IPS DF 6.9 (cell line): Measurements from ENCODE around the gene NUPR1.
"Not testable (repeated sequence)": the region's sequence is repeated elsewhere in the genome, so short reads cannot be mapped to it uniquely, and the experiment has no call there.

ENCODE experiments used
- DNase-seq: peaks from one replicate; pipeline ENCODE4 v3.0.0-alpha.2; 2013; ENCODE audit warnings: low read depth, low spot score
- H3K27ac ChIP-seq: one replicate; pipeline ENCODE4 v1.5.1; 2013; ENCODE audit warnings: low read length, control low read depth
- H3K27me3 ChIP-seq: 2 replicates; pipeline ENCODE4 v1.6.1; 2013; ENCODE audit warnings: mild to moderate bottlenecking, low read length; ENCODE audit not compliant: control insufficient read depth, insufficient read depth
- H3K36me3 ChIP-seq: 2 replicates; pipeline ENCODE4 v1.6.1; 2013; ENCODE audit warnings: low read length; ENCODE audit not compliant: control insufficient read depth, insufficient read depth
- H3K4me1 ChIP-seq: 2 replicates; pipeline ENCODE4 v1.6.1; 2013; ENCODE audit warnings: low read length; ENCODE audit not compliant: control insufficient read depth, insufficient read depth
- H3K4me3 ChIP-seq: 2 replicates; pipeline ENCODE4 v1.5.1; 2013; ENCODE audit warnings: mild to moderate bottlenecking, low read length
- H3K9me3 ChIP-seq: 2 replicates; pipeline ENCODE4 v1.6.1; 2013; ENCODE audit warnings: low read length, inconsistent platforms; ENCODE audit not compliant: control insufficient read depth, insufficient read depth
- WGBS: extraction: QIAGEN DNeasy Blood & Tissue Kit; methylation state at CpG from one replicate; pipeline ENCODE4 v1.1.7; 2013; ENCODE audit warnings: mixed read lengths, missing lambda C conversion rate; ENCODE audit not compliant: insufficient read length, insufficient coverage; 5-methylcytosine and 5-hydroxymethylcytosine counted together

The NUPR1 gene

GRCh38 chr16:28505489-28506137 lies 33.2 kb downstream of the NUPR1 start:
- H3K4me3 ChIP-seq = no peak overlapping the region
- no peaks in the 10 kb centered on the region for H3K36me3 ChIP-seq
- no CpG with 5 or more reads among the region's 14 CpGs for WGBS
- H3K4me1 ChIP-seq = no peaks in the 10 kb centered on the region
- H3K9me3 ChIP-seq = no peaks in the 10 kb centered on the region
- DNase-seq = no peak
- H3K27me3 ChIP-seq = no peaks in the 10 kb centered on the region
- H3K27ac ChIP-seq = no peak overlapping the region

GRCh38 chr16:28504707-28505404 lies 33.9 kb downstream of the NUPR1 start:
- Histone ChIP-seq H3K27ac (no peak overlapping the region), H3K4me1 (no peaks in the 10 kb centered on the region), H3K9me3 (no peaks in the 10 kb centered on the region), H3K36me3 (no peaks in the 10 kb centered on the region), H3K27me3 (no peaks in the 10 kb centered on the region), H3K4me3 (no peak overlapping the region)
- WGBS = no CpG with 5 or more reads among the region's 8 CpGs
- DNase-seq = no peak

- Histone ChIP-seq H3K9me3 (no peaks in the 10 kb centered on the region), H3K4me3 (no peak overlapping the region), H3K36me3 (no peaks in the 10 kb centered on the region), H3K4me1 (no peaks in the 10 kb centered on the region), H3K27ac (no peak overlapping the region), H3K27me3 (no peaks in the 10 kb centered on the region)
- no CpG with 5 or more reads among the region's 15 CpGs for WGBS
- DNase-seq = no peak
Observed at GRCh38 chr16:28503470-28504259, 35.1 kb downstream of the NUPR1 start.

DNA sequence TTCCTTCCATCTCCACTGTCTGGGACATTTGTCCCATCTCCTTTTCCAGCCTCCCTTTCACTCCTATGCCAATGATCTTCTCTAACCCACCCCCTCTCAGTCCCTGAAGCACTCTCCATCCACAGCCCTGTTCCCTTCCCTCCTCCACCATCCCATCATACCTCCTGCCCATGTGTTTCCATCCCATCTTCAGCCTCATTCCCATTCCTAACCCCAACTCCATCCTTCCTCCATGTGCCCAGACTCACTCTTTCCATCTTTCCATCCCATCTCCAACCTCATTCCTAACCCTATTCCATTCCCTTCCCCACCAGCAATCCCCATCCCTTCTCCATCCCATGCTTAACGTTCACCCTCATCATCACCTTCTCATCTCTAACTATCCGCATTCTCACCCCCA lies 36.5 kb downstream of the NUPR1 start:
- Histone ChIP-seq H3K9me3 (no peaks in the 10 kb centered on the region), H3K4me3 (no peak overlapping the region), H3K27ac (no peak overlapping the region), H3K4me1 (no peaks in the 10 kb centered on the region), H3K36me3 (no peaks in the 10 kb centered on the region), H3K27me3 (no peaks in the 10 kb centered on the region)
- DNase-seq = no peak
- WGBS = 100% methylated on average over 2 of the region's 2 CpGs

- H3K27me3 ChIP-seq = no peaks in the 10 kb centered on the region
- H3K4me3 ChIP-seq = no peak overlapping the region
- 100% methylated on average over 1 of the region's 19 CpGs for WGBS
- H3K36me3 ChIP-seq = no peaks in the 10 kb centered on the region
- no peak for DNase-seq
- no peaks in the 10 kb centered on the region for H3K4me1 ChIP-seq
- H3K27ac ChIP-seq = no peak overlapping the region
- no peaks in the 10 kb centered on the region for H3K9me3 ChIP-seq
Observed at GRCh38 chr16:28501258-28502232, 37.2 kb downstream of the NUPR1 start.

- not testable (repeated sequence) for H3K4me1 ChIP-seq, H3K4me3 ChIP-seq, H3K27me3 ChIP-seq, H3K36me3 ChIP-seq, H3K9me3 ChIP-seq, H3K27ac ChIP-seq, DNase-seq
- WGBS = 100% methylated on average over 1 of the region's 18 CpGs
Observed at GRCh38 chr16:28500476-28501180, 38.1 kb downstream of the NUPR1 start.

DNA sequence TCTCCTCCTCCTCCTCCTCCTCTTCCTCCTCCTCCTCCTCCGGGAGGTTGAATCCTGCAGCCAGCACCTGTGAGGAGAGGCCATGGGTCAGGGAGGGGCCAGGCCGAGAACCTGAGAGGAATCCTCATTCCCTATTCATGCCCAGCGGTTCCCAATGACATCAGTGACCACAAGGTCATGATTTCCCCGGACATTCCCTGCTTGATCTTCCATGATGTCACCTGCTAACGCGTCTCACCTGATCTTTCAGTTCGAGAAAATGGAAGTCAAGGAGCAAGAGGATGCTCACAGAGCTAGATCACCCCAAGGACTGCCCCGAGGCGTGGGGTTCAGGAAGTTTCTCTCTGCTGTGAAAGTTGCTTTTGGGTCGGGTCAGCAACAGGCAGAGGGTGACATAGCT lies 38.9 kb downstream of the NUPR1 start:
- no peaks in the 10 kb centered on the region for H3K27me3 ChIP-seq
- H3K27ac ChIP-seq = no peak overlapping the region
- no CpG with 5 or more reads among the region's 10 CpGs for whole genome bisulfite sequencing
- no peak for DNase-seq
- no peak overlapping the region for H3K4me3 ChIP-seq
- H3K4me1 ChIP-seq = no peaks in the 10 kb centered on the region
- no peaks in the 10 kb centered on the region for H3K9me3 ChIP-seq
- no peaks in the 10 kb centered on the region for H3K36me3 ChIP-seq

- WGBS = no CpG with 5 or more reads among the region's 15 CpGs
- Histone ChIP-seq H3K27me3 (no peaks in the 10 kb centered on the region), H3K9me3 (no peaks in the 10 kb centered on the region), H3K4me1 (no peaks in the 10 kb centered on the region), H3K36me3 (no peaks in the 10 kb centered on the region), H3K4me3 (no peak overlapping the region), H3K27ac (no peak overlapping the region)
- DNase-seq = no peak
Observed at GRCh38 chr16:28498666-28499381, 40.0 kb downstream of the NUPR1 start.

DNA sequence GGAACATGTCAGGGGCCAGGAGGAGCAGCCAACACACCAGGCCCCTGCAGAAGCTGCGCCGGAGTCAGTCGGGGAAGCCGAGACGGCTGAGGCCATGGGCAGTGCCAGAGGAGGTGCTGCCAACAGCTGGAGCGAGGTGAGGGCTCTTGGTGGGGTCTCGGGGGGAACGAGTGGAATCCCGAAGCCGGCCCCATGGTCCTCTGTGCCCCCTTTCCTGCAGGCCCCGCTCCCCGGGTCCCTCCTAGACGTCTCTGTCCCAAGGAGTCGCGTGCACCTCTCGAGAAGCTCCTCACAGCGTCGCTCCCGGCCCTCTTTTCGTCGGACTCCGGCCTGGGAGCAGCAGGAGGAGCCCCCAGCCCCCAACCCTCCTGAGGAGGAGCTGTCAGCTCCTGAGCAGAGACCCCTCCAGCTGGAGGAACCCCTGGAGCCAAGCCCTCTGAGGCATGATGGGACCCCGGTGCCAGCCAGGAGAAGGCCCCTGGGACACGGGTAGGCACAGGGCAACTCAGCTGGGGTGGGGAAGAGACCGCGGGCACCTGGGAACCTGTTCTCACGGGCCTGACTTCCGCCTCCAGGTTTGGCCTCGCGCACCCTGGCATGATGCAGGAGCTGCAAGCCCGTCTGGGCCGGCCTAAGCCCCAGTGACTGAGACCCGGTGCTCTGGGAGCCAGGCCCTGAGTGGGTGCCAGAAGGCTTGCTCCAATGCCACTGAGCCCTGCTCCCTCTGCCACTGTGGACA lies 40.7 kb downstream of the NUPR1 start:
- no peak for DNase-seq
- Histone ChIP-seq H3K4me3 (no peak overlapping the region), H3K9me3 (no peaks in the 10 kb centered on the region), H3K27ac (no peak overlapping the region), H3K4me1 (no peaks in the 10 kb centered on the region), H3K27me3 (no peaks in the 10 kb centered on the region), H3K36me3 (no peaks in the 10 kb centered on the region)
- WGBS = no CpG with 5 or more reads among the region's 33 CpGs
